Right ventricle myocardium superior (tissue), 1 donor: ENCODE measurements around the gene GRAMD2B. TPM values are rescaled to one million over a fixed set of nuclear protein-coding genes. Genes with fewer than 3 reads are reported as not detected.

Source experiments
- ATAC-seq: fragments of 200-7000 bp; cut with Tn5 transposase; one replicate; pipeline ENCODE4 v1.9.1; 2020; ENCODE audit warnings: mild to moderate bottlenecking; ENCODE audit not compliant: poor library complexity
- DNase-seq: peaks from one replicate; pipeline ENCODE4 v3.0.0-alpha.2; 2020
- intact Hi-C: fragments of 100-400 bp; cut with DNase I; formaldehyde crosslinking; loops from one replicate; pipeline ENCODE4 v1.11.2; 2022
- total RNA-seq: library from RNA; stranded (reverse); fragmentation: NEBNext Ultra II Directional; extraction: Animal tissue kit (Norgen Biotek cat#: 25700); gene quantifications from one replicate; pipeline ENCODE4 v1.2.1, GENCODE V29; 2021
- donor health status: DM: no; HTN: yes; CAD: no; lungs with severe emphysema.

The GRAMD2B gene
- total RNA-seq, 1 donor from 2014 or later, result 25.4 TPM

DNA sequence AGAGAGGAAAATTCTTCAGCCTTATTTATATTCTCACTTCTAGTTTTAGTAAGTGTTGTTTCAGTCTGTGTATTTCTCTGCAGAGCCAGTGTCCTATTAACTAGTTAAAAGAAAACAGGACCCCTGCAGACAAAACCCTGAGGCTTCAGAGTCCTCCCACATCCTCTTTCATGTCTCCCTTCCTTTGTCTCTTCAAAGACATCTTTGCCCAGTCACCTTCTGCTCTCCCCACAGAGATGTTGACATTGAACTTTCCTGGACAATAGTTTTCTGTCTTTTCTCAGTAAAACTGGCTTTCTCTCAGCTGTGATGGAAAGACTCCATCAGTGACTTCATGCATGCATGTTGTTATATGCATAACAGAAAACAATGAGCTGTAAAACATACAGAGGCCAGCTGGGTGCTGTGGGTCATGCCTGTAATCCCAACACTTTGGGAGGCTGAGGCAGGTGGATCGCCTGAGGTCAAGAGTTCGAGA lies 20.2 kb downstream of the GRAMD2B start:
- intact Hi-C loops, result no loop called here
- DNase-seq (no peak), ATAC-seq (no peak)

GRCh38 chr5:126444137-126444536 lies 20.9 kb downstream of the GRAMD2B start:
- DNase-seq (no peak), ATAC-seq (no peak)
- intact Hi-C loops, result no loop called here

- no peak for DNase-seq
- intact Hi-C loops, result no loop called here
- ATAC-seq, result no peak
These were observed 22.4 kb downstream of the GRAMD2B start for GRCh38 chr5:126445502-126446174.

- ATAC-seq, result no peak
- DNase-seq, result no peak
- intact Hi-C loops, result no loop called here
These were observed 23.5 kb downstream of the GRAMD2B start for GRCh38 chr5:126446498-126447224.

DNA sequence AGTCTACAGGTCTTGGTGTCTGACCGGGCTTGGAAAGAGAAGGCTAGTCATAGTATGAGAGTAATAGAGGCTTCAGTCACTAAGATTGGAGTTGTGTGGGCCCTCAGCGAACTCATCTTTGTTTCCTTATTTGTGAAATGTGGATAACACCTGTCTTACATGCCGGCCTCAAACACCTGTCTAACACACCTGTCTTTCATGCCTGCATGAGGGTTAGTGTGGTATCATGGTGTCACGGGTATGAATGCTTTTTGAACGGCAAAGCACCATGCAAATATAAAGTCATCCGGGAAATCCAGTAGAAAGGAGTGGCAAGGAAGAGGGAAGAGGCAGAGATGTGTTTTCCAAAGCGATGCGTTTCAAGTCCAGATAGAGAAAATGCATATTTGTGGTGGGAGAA lies 25.5 kb downstream of the GRAMD2B start:
- ATAC-seq (no peak), DNase-seq (no peak)
- intact Hi-C loops, result no loop called here

DNA sequence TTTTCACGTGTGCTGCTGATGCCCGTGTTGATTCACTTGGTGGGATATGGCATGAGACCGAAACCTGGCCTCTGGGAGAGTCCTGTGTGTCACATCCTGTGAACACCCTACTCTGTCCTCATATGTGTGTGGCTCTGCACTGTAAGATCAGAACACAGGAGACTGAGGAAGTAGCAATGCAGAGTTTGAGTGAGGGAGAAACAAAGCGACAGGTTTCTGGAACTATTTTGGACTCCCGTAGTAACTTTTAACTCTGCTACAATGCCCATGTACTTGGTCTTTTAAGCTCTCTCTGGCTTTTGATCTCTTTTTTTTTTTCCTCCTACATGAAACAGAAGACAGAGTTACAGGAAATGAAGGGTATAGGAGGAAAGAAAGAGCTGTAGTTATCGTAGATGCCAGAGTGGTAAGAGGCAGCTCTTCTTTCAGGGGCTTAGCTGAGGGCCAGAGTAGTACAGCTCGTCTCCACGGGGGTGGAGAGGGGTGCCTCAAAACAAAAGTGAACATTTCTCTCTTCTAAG lies 26.6 kb downstream of the GRAMD2B start:
- DNase-seq, result no peak
- intact Hi-C loops, result no loop called here
- ATAC-seq, result peak; percentile 48

DNA sequence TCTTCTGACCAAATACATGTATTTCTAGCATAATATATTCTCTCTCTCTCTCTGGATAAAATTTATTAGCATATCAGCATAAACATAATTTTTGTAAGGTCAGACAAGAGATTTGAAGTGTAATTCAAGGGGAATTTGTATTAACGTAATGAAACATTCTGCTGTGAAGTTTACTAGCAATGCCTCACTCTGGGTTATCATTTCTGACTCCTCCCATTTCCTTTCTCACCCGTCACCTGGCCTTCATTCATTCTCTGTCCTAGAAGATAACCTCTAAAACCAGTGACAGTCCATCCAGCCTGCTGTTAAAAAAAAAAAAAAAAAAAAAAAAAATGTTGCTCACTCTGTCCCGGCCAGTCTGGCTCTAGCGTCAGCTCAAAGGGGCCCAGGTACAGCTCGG lies 27.1 kb downstream of the GRAMD2B start:
- DNase-seq, result no peak
- ATAC-seq, result no peak
- intact Hi-C loops, result no loop called here

- intact Hi-C loops, result no loop called here
- DNase-seq (no peak), ATAC-seq (no peak)
These were observed 27.7 kb downstream of the GRAMD2B start for GRCh38 chr5:126450907-126451306.

DNA sequence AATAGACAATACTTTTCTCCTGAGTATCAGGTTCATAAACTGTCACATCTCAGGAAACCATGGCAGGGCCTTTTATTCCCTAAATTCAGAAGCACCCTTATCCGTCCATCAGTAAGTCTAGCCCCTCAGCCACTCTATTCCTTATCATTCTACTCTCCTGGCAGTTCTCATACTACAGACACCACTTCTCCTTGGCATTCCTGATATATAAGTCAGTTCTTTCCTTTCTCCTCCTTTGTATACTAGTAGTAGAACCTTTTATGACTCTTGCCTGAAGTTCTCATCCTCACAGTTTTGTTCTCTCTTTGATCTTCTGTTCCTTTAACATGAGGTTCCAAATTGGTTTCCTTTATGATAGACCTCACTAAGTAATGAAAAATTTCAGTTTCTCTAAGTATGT lies 29.3 kb downstream of the GRAMD2B start:
- intact Hi-C loops, result no loop called here
- no peak for ATAC-seq

DNA sequence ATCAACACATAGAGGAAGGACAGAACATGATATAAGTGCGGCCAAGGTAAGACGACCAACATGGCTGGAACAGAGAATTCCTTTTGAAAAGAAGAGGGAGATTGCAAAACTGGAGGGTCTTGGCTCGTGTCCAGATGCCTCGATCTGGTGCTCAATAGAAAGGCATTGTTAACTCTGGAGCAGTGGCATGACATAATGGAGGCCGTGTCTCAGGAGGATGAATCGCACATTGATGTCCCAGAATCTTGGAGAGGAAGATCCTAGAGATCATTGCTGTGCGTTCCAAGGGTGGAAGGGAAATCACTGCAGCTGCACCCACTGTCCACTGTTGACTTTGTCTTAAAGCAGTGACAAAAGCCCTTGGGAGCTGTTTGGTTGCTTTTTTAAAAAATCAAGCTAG lies 30.9 kb downstream of the GRAMD2B start:
- DNase-seq, result peak; percentile 62
- intact Hi-C loops, result no loop called here
- ATAC-seq, result peak; percentile 44

More for the DNA sequence above, 29.3 kb downstream of the GRAMD2B start:
- DNase-seq, result no peak

DNA sequence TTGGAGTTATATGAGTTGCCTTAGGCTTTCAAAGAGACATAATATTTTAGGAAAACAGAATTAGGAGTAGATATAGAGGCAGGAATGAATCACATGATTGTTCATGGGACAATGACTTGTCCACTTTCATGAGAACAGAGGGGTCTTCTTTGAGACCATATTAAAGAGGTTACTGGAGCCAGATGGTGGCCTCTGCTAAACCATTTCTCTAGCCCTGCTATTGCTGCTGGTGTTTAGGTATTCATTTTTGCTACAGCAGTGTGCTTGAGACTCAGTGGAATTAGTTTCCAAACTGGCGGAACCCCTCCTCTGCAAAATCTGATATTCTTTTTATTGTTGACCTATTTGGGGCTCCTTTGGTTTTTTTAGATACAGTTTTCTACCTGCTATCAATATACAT lies 31.3 kb downstream of the GRAMD2B start:
- ATAC-seq (no peak), DNase-seq (no peak)
- intact Hi-C loops, result no loop called here

DNA sequence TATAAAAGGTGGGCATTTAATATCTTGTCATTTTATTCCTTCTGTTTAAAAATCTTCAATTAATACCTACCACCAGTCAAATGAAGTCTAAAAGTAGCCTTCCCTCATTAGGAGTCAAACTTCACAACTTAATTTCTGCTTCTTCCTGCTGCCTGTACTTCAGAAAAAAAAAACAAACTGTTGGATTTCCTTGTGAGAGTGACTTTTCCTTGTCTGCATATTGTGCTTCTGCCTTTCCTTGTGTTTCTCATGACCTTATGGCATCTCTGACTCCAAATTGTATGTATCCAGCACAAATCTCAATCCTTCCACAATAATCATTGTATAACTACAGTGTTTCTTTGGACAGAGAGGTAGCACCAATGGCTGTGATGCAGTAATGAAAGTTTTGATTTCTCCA lies 32.1 kb downstream of the GRAMD2B start:
- intact Hi-C loops, result no loop called here
- DNase-seq (no peak), ATAC-seq (no peak)

- intact Hi-C loops, result no loop called here
- DNase-seq (no peak), ATAC-seq (no peak)
These were observed 32.5 kb downstream of the GRAMD2B start for GRCh38 chr5:126455728-126456127.

DNA sequence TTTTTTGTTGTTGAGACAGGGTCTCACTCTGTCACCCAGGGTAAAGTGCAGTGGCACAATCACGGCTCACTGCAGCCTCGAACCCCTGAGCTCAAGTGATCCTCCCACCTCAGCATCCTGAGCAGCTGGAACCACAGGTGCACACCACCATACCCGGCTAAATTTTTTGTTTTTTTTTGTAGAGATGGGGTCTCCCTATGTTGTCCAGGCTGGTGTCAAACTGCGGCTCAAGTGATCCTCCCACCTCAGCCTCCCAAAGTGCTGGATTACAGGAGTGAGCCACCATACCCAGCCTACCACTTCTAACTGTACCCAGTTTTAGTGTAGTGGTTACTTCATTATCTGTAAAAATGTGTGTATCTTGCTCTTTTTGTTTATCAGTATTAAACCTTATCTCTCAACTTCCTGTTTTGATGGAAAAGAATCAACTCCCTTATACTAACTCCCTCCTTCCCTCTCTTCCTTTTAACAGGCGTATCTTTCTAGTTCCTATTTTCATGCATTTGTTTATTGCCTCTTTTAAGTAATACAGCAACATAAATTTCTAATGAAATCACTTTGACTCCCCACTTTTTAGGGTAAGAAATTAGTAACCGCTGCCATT lies 33.1 kb downstream of the GRAMD2B start:
- DNase-seq, result no peak
- intact Hi-C loops, result no loop called here
- no peak for ATAC-seq

- DNase-seq, result no peak
- no peak for ATAC-seq
- intact Hi-C loops, result no loop called here
These were observed 37.2 kb downstream of the GRAMD2B start for GRCh38 chr5:126460459-126460858.

DNA sequence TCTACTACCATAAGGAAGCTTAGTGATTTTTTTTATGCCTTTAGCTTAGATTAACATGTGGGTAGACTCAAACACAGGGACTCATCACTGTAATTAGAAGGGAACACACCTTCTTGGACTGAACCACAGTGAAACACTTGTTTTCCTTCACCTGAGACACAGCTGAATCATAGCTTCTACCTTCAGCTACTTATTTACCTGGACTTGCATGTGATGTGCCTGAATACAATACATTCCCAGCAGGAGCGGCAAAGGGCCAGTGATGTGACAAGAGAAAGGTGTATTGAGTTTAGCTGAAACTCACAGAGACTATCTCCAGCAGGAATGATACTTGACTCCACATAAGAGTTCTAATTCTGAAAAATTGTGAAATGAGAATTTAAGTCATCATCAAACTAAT lies 37.8 kb downstream of the GRAMD2B start:
- no peak for ATAC-seq
- intact Hi-C loops, result no loop called here

GRCh38 chr5:126461838-126462237 lies 38.6 kb downstream of the GRAMD2B start:
- ATAC-seq (no peak), DNase-seq (no peak)
- intact Hi-C loops, result no loop called here

More for the DNA sequence above, 37.8 kb downstream of the GRAMD2B start:
- DNase-seq, result no peak

GRCh38 chr5:126462239-126463014 lies 39.2 kb downstream of the GRAMD2B start:
- DNase-seq (no peak), ATAC-seq (no peak)
- intact Hi-C loops, result no loop called here

DNA sequence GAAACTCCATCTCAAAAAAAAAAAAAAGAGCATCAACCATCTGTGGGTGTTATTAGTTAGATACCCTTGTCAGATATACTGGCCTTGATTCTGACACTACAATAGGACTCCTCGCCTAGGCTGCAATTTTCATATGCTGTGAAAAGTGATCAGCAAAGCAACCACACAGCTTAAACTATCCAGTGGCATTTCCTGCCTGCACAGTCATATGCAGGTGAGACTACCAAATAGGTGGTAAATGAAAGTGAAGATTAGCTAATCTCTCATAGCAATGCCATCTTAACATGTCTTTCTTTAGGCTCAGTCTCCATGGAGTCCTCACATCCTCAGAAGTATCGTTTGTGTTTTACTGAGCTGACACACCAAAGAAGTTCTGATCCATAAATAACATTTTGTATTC lies 40.8 kb downstream of the GRAMD2B start:
- ATAC-seq (no peak), DNase-seq (no peak)
- intact Hi-C loops, result no loop called here
